Osteoblast (primary cell): ENCODE results near the gene ABCC3. TPM values are rescaled to one million over a fixed set of nuclear protein-coding genes. Genes with fewer than 3 reads are reported as not detected.

ENCODE experiments used
- DNase-seq: peaks from one replicate; pipeline ENCODE4 v3.0.0; 2011; ENCODE audit warnings: low spot score, mixed read lengths; ENCODE audit not compliant: insufficient read length; ENCODE audit errors: missing footprints
- H2AFZ ChIP-seq: 2 replicates; pipeline ENCODE4 v1.6.0; 2011; ENCODE audit warnings: mild to moderate bottlenecking, low read length
- H3K27ac ChIP-seq: 2 replicates; pipeline ENCODE4 v1.5.1; 2011; ENCODE audit warnings: mild to moderate bottlenecking, low read depth, low read length, moderate library complexity
- H3K27me3 ChIP-seq: 2 replicates; pipeline ENCODE4 v1.6.0; 2012; ENCODE audit warnings: mild to moderate bottlenecking, control low read depth, inconsistent platforms, low read length, moderate library complexity; ENCODE audit not compliant: insufficient read depth
- H3K36me3 ChIP-seq: 2 replicates; pipeline ENCODE4 v1.5.1; 2011; ENCODE audit warnings: mild to moderate bottlenecking, low read length, control low read depth, moderate library complexity; ENCODE audit not compliant: insufficient read depth
- H3K4me1 ChIP-seq: 2 replicates; pipeline ENCODE4 v1.5.1; 2011; ENCODE audit warnings: mild to moderate bottlenecking, low read length, control low read depth, moderate library complexity; ENCODE audit not compliant: insufficient read depth
- H3K4me2 ChIP-seq: 2 replicates; pipeline ENCODE4 v1.6.0; 2011; ENCODE audit warnings: mild to moderate bottlenecking, low read length; ENCODE audit not compliant: insufficient read depth
- H3K4me3 ChIP-seq: fragments of 200-600 bp; sonication (generic); 3 replicates; pipeline ENCODE4 v1.5.1; 2012; ENCODE audit warnings: mild to moderate bottlenecking, low read length, inconsistent platforms; ENCODE audit not compliant: insufficient read depth
- H3K79me2 ChIP-seq: 2 replicates; pipeline ENCODE4 v1.6.0; 2012; ENCODE audit warnings: mild to moderate bottlenecking, low read length, control low read depth, inconsistent platforms; ENCODE audit not compliant: insufficient read depth
- H3K9me3 ChIP-seq: 2 replicates; pipeline ENCODE4 v1.5.1; 2011; ENCODE audit warnings: low read depth, low read length, control low read depth
- H4K20me1 ChIP-seq: 2 replicates; pipeline ENCODE4 v1.6.0; 2012; ENCODE audit warnings: mild to moderate bottlenecking, low read length, control low read depth; ENCODE audit not compliant: insufficient read depth
- CTCF ChIP-seq: IDR thresholded peaks from 2 replicates; pipeline ENCODE4 v1.5.1; 2011; ENCODE audit warnings: mild to moderate bottlenecking, low read depth, low read length, moderate library complexity; ENCODE audit errors: extremely low read depth
- total RNA-seq: library from RNA; depleted of rRNA; stranded (reverse); fragments of >200 nt; gene quantifications from 2 replicates; pipeline ENCODE4 v1.2.3, GENCODE V29; 2012

The ABCC3 gene
- total RNA-seq, 1 donor: 28.6 TPM

DNA sequence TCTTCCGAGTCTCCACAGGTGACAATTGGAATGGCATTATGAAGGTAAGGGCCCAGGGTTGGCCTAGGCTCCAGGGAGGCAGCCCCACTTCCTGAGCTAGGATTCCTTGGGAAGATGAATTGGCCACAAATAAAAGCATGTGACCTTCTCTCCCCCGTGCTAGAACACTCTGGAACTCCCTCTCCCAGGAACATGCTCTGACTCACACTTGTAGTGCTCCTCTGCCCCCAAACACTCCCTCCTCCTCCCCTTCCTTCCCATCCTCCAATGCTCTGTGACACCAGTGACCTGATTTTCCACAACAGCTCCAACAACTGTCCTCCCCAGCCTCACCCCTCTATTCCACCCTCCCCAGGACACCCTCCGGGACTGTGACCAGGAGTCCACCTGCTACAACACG lies 16.4 kb upstream of the ABCC3 start:
- DNase-seq: peak; percentile 93

GRCh38 chr17:50618941-50619340 lies 15.7 kb upstream of the ABCC3 start:
- H3K27me3 ChIP-seq: no peaks in the 10 kb centered on the region
- no peak for TF ChIP-seq CTCF
- no peaks in the 10 kb centered on the region for H3K4me1 ChIP-seq
- no peaks in the 10 kb centered on the region for H3K36me3 ChIP-seq
- H2AFZ ChIP-seq: peak overlapping the region; percentile 53
- peak; percentile 97 for DNase-seq
- no peak overlapping the region for H3K27ac ChIP-seq
- H3K79me2 ChIP-seq: no peaks in the 10 kb centered on the region
- H3K4me3 ChIP-seq: no peak overlapping the region
- H3K4me2 ChIP-seq: no peak overlapping the region
- H4K20me1 ChIP-seq: no peaks in the 10 kb centered on the region
- H3K9me3 ChIP-seq: no peaks in the 10 kb centered on the region

More for the DNA sequence above, 16.4 kb upstream of the ABCC3 start:
- no peak for TF ChIP-seq CTCF
- Histone ChIP-seq H3K79me2 (no peaks in the 10 kb centered on the region), H3K27ac (no peak overlapping the region), H3K4me2 (no peak overlapping the region), H3K36me3 (no peaks in the 10 kb centered on the region), H3K4me3 (no peak overlapping the region), H3K27me3 (no peaks in the 10 kb centered on the region), H4K20me1 (no peaks in the 10 kb centered on the region), H2AFZ (no peak overlapping the region), H3K4me1 (no peaks in the 10 kb centered on the region), H3K9me3 (no peaks in the 10 kb centered on the region)

DNA sequence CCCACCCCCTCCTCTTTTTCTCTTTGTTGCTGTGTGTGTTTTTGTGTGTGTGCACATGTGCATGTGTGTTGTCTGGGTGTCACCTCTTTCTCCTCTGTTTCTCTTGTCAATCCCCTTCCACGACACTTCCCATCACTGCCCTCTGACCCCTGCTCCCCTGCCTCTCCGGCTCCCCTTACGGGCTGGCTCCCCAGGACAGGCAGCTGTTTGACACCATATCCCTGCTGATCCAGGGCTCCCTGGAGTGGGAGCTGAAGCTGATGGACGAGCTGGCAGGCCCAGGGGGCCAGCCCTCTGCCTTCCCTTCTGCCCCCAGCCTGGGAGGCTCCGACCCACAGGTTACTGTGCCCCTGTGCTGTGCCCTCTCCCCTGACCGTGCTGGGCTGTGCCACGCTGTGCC lies 15.2 kb upstream of the ABCC3 start:
- Histone ChIP-seq H3K27ac (no peak overlapping the region), H3K4me2 (no peak overlapping the region), H3K4me1 (no peaks in the 10 kb centered on the region), H3K36me3 (no peaks in the 10 kb centered on the region), H4K20me1 (no peaks in the 10 kb centered on the region), H2AFZ (peak overlapping the region; percentile 53), H3K27me3 (no peaks in the 10 kb centered on the region), H3K9me3 (no peaks in the 10 kb centered on the region), H3K4me3 (no peak overlapping the region), H3K79me2 (no peaks in the 10 kb centered on the region)
- TF ChIP-seq CTCF: no peak
- DNase-seq: no peak

DNA sequence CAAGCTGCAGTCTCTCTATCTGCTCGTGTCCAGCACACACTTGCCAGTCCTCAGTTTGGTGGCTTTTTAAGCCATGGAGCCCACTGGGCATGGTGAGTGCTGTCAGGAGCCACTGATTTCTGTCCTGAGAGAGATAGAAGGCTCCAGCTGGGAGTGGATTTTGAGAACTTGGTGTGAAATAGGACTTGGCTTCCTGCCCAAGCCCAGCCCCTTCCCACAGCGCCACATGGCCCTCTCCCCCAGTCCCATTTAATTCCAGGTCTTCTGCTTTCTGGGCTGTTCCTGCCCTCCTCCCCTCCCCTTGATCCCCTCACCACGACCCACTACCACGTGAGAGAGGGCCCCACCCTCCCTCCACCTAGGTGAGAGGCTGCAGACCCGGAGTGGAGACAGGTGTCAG lies 14.4 kb upstream of the ABCC3 start:
- no peak for DNase-seq
- no peak overlapping the region for H2AFZ ChIP-seq
- TF ChIP-seq CTCF: no peak
- H3K4me2 ChIP-seq: no peak overlapping the region
- no peaks in the 10 kb centered on the region for H3K79me2 ChIP-seq
- no peak overlapping the region for H3K4me3 ChIP-seq
- H3K36me3 ChIP-seq: no peaks in the 10 kb centered on the region
- H3K4me1 ChIP-seq: no peaks in the 10 kb centered on the region
- H3K27me3 ChIP-seq: no peaks in the 10 kb centered on the region
- no peaks in the 10 kb centered on the region for H4K20me1 ChIP-seq
- H3K9me3 ChIP-seq: no peaks in the 10 kb centered on the region
- no peak overlapping the region for H3K27ac ChIP-seq
